TTC549 (cell line): ENCODE measurements around the gene HDAC8.
"Not testable (repeated sequence)": the region's sequence is repeated elsewhere in the genome, so short reads cannot be mapped to it uniquely, and the experiment has no call there.

ENCODE experiments used
- FAIRE-seq: peaks from 2 replicates; lab custom pipeline; 2012; peaks lifted over from hg19 to GRCh38; lab: Jason Lieb, UNC

Gene HDAC8

DNA sequence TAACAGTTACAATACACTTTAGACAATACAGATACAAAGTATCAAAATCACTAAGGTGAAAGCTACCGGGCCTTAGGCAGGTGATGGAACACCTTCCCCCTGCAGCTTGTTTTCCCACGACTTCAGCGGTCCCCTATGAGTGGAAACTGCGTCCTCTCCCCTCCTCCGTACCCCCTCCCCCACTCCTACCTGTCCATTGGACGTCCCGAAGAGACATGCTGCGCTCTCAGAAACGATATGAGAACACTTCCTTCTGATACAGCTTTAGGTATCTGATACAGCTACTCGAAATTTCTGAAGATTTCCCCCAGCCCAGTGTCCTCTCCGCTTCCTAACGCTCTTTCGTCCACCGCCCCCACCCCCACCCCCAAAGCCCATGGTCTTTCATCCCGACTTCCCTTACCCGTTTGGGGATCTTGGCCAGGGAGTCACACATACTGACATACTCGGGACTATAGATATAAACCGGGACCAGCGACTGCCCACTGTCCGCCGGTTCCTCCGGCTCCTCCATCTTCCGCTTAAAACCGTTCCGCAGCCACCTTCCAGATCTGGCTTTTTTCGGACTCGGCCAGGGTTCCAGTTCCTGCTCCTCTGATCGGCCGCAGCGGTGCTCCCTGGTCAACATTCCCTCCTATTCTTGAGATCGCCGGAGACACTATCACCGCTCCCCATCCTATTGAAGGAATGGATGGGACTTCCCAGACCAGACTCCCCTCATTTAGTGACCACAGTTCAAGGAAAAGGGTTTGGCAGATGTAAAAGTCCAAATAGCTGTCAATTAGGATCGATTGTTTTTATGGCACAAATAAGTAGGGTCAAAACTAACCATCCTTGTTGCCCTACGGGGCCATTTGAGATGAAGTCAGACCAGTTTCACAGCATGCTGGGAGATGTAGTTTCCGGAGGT lies at the start of gene HDAC8:
Gene HDAC8 (minus strand): TSS at position 596 of the 910 bp plus-strand sequence. CDS start 82 bp downstream, at position 514.
- FAIRE-seq: no peak

DNA sequence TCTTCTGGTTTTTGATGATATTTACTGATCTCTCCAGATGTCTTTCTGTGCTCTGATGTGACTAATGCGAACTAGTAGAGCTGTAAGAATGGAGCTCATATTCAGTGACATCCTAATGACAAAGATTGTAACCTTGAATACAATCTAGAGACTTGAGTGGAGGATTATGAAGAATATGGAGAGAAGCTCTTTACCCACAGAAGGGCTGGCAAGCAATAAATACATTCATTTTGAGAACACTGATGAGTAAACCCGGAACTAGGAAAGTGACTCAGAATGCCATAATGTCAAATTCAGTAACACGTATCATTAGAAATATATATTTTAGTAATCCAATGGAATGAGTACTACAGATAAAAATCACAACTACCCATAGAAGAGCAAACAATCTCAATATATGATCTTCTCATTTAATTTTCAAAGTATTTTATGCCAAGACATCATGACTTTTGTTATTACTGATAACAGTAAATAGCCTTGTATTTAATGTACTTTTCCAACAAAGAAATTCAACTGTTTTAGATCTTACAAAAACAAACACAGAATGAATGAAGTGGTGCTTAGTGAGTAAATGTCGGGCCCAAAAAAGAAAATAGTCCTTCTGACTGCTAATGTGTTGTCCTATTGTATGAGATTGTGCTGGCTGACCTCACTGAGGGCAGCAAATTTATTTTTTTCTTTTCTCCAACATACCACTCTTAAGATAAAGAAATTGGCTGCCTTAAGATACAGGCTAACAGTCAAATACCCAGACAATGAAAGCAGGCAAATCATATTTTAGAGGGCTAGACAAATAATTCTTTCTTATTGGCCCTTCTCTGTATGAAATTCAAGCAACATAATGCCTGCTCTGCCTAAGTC lies 49.2 kb upstream of the HDAC8 start:
- no peak for FAIRE-seq

DNA sequence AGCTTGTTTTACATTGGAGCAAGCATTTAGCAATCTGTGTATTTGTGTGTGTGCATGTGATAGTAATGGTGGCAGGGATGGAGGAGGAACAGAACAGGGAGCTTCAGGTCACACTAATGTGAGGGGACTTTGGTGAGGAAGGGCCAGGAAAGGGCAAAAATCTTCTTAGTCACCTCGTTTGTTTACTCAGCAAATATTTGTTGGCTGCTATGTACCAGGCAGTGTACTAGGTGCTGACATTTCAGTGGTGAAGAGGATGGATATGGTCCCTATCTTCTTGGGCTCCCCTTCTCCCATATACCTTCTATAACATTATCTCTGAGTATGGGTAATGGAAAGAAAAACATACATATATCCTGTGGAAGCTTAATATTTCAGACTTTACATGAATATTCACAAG lies 48.5 kb upstream of the HDAC8 start:
- FAIRE-seq: no peak

DNA sequence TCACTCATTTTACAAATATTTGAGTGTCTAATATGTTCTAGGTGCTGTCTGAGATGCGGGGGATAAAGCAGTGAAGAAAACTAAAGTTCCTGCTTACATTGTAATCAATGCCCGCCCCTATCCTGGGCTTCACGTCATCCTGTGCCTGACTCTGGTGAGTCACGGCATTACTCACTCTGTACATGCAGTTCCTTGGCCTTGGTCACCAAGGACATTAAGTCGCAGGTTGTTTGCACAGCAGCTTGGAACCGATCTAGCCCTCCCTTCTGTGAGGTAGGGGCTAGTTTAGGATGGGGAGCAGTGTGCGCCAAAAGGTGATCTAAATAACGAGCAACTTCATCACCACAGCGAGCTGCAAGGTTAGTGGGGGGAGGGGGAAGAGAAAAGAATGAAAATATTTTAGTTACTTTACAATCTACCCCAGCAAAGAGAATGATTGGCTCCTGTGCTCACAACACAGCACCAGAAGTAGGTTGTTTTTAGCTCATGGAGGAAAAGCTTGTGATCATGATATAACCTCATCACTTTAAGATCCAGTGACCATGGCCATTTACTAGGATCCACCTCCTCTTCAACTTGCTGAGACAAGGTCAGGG lies 48.0 kb upstream of the HDAC8 start:
- FAIRE-seq: no peak

DNA sequence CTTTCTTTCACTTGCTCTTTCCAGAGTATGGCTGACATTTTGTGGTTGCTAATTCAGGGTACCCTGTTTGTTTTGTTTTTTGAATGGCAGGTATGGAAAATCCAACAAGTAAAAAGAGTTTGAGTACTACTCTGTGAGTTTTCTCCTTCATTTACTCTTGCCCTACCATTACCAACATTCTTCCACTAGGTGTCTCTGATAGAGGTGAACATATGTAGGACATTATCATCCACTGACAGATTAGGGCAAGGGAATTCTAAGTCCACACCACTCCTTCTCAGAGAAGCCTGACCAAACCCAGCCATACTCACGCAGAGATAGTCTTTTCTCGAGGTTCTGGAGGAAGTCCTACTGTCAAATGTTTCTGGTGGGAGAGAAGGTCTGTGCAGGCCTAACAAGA lies 36.7 kb upstream of the HDAC8 start:
- FAIRE-seq: no peak

DNA sequence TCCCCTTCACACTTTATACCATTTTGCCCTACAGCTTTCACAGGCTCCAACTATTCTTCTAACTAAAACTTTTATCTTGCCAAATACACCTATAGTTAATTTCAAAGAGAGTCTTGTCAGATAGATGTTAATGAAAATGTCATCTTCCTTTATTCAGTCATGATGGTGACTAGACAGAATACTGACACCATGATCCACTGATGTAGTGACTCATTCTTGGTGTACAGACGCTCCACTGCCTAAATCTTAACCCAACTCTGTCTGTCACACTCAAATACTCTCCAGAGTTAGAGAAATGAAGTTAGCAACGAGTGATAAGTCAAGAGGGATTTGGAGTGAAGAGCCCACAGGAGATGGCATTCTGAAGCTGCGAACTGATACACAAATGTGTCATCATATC lies 32.1 kb upstream of the HDAC8 start:
- no peak for FAIRE-seq

DNA sequence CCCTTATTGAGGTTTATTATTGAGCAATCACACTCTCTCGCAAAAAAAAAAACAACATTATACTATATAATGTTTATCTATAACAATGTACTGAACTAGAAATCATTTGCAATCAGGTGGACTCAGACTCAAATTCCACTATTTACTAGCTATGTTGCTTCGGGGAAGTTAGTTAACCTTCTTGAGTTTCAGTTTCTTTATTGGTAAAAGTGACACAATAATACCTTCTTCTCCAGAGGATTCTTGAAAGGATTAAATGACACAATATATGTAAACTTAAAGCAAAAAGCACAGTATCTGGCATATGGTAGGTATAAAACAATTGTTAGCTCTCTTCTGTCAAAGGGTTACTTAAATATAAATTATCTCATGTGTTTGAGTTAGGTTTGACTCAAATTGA lies 31.5 kb upstream of the HDAC8 start:
- no peak for FAIRE-seq

DNA sequence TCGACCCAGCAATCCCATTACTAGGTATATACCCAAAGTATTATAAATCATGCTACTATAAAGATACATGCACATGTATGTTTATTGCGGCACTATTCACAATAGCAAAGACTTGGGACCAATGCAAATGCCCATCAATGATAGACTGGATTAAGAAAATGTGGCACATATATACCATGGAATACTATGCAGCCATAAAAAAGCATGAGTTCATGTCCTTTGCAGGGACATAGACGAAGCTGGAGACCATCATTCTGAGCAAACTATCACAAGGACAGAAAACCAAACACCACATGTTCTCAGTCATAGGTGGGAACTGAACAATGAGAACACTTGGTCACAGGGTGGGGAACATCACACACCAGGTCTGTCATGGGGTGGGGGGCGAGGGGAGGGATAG lies 18.4 kb upstream of the HDAC8 start:
- not testable (repeated sequence) for FAIRE-seq

DNA sequence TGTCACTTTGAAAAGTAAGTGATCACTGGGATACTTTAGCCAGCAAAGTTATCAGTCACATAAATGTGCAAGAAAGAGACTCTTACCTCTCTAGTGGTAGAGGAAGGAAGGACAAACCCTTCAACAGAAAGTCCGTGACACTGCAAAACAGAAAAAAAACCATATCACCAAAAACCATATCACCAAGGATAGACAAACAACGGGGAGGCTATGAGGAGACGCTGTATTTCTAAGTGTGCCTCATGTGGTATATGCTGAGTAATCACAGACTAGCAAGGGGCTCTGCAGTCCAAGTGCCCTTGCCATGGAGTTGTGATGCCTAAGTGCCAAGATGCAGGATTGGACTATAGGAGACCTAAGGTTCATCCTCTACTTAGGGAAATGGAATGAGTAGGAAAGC lies 11.5 kb upstream of the HDAC8 start:
- FAIRE-seq: no peak

DNA sequence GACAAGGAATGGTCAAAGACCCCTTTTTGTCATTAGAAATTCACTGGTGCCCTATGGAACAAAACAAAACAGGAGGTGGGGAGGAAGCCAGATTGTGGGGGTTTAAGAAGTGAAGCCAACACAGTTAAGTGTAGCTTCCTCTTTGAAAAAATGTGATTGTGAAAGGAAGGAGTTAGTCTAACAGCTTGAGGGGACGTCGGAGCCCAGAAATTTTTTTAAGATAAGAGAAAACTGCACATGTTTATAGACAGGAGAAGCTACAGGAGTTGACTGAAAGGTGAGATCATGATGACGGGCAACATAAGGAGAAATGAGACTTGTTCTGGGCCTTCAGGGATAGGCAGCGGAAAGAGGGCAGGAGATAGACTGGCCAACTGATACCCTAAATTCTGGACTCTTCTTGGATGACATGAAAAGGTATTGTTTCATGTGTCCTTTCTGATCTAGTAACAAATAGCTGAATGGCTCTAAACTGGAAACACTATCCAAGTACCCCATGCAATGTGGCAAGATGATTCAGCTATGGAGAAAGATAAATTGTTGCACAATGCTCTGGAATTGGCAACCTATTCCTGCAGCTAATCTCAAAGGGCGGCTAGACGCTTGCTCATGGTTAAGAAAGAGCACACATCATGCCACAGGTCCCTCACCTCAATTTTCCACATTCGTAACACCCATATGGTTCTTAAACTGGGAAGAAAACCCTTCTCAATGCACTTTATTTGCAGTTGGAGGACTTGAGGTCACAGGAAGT lies 3.7 kb upstream of the HDAC8 start:
- FAIRE-seq: no peak

DNA sequence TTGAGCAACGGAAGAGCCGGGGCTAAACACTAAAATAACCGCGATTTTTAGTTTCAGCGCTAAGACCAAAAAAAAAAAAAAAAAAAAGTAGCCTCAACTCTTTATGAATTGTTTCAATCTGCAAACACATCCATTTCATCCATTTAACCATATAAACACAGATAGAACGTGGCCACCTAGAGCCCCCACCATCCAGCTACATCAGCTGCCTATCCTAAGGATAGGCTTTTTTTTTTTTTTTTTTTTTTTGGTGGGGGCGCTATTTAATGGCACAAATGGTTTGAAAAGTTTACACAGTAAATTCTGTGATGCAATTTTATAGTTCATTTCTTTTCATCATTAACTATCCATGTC lies 492 bp upstream of the HDAC8 start:
- FAIRE-seq: peak; percentile 43

DNA sequence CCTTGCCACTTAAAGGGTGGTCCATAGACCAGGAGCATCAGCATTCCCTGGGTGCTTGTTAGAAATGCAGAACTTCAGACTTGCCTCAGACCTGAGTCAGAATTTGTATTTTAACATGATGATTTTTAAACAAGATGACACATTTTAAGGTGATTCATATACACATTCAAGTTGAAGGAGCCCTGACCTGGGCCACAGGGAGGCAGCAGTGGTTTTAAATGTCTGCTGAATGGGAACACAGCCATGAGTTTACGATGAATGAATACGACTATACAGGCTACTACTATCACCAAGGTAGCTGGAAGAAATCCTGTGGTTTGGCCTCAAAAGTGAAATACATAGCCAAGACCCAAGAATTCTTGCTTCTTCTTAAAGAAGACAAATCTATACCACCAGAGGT lies 2.9 kb downstream of the HDAC8 start:
- no peak for FAIRE-seq

DNA sequence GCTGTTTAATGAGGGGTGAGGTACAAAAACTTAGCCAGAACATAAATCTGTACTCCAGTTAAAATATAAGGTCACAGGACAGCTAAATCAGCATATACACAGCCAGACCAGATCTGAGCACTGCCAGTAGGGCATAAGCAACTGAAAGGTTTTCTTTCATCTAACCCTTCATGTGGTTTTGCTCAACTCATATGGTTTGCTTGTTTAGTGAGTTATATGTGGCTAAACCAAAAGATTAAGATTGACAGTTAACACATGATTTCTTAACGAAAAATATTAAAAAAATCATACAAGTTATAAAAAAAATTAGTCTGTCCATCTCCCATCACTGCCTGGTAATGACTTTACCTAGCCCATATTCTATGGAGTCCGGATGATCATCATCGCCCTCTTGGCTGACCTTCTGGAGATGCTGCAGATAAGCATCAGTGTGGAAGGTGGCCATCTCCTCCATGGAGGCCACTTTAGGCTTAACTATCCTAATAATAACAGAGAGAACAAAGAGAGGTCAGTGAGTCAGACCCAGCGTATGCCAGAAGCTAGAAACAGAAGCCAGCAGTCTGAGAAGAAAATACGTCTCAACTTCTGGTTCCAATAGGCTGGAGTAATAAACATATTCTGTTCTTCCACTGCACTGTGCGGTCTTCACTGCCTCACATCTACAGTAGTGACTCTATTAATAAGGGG lies 4.1 kb downstream of the HDAC8 start:
- no peak for FAIRE-seq

DNA sequence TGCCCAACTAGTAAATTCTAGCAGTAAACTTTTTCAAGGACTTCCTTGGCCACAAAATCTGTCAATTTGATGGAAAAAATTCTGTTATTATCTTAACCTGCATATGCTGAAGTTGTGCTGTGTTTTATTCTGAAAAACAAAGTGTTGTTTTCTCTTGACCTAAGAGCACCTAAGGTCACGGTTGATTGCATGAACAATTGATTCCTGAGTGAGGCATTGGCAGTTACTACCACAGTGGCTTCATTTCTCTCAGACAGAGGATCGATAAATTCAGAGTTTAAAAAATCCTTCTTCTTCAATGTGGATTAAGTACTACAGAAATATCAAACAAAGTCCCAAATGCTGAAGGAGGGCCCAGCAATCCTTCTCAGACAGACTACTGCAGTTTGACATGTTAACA lies 6.2 kb downstream of the HDAC8 start:
- no peak for FAIRE-seq

DNA sequence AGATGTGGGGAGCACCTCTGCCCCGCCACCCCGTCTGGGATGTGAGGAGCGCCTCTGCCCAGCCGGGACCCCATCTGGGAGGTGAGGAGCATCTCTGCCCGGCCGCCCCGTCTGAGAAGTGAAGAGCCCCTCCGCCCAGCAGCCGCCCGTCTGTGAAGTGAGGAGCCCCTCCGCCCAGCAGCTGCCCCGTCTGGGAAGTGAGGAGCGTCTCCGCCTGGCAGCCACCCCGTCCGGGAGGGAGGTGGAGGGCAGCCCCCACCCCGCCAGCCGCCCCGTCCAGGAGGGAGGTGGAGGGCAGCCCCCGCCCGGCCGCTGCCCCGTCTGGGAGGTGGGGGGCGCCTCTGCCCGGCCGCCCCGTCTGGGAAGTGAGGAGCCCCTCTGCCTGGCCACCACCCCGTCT lies 13.0 kb downstream of the HDAC8 start:
- not testable (repeated sequence) for FAIRE-seq

DNA sequence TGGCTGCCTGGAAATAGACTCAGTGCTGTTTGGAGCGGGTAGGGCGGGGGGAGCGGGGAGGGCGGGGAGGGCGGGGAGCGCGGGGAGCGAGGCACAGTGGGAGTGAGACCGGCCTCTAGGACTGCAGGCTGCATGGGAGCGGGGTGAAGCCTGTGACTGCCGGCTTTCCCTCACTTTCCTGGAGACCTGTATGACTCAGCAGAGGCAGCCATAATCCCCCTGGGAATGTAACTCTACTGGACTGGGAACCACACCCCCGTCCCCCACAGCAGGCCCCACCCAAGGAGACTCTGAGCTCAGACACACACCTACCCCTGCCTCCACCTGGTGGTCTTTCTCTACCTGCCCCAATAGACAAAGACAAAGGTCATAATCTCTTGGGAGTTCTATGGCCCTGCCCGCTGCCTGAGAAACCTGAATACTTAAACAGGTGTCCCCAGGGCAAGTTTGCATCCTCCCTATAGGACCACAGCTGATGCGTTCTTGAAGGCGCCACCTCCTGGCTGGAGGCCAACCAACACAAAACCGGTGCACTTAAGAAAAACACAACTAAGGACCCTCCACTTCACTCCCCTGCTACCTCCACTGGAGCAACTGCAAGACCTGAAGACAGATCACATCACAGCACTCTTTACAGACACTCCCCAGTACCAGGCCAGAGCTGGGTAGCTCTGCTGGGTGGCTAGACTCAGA lies 18.0 kb downstream of the HDAC8 start:
- FAIRE-seq: no peak

DNA sequence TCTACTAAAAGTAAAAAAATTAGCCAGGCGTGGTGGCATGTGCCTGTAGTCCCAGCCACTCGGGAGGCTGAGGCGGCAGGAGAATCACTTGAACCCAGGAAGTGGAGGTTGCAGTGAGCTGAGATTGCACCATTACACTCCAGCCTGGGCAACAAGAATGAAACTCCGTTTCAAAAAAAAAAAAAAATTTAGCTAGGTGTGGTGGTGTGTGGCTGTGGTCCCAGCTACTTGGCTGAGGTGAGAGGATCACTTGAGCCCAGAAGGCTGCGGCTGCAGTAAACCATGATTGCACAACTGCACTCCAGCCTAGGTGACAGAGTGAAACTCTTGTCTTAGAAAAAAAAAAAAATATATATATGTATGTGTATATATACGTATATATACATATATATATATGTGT lies 20.2 kb downstream of the HDAC8 start:
- not testable (repeated sequence) for FAIRE-seq

DNA sequence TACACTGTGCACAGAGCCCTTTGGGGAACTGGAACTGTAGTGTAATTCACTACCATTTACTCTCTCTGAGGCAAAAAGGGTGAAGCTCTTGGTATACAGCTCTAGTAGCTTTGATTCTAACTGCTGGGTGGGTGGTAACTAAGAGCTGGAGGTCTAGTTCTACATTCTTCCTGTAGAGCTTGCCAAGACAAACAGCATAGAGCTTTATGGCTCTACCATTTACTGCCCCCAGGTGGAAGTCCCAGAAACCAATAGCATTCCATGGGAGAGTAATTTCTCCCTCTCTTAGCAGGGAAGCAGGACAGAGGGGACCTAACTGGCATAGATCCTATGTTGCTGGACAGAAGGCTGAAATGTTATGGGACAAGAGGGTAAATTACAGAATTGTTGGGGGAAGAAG lies 26.7 kb downstream of the HDAC8 start:
- FAIRE-seq: no peak

DNA sequence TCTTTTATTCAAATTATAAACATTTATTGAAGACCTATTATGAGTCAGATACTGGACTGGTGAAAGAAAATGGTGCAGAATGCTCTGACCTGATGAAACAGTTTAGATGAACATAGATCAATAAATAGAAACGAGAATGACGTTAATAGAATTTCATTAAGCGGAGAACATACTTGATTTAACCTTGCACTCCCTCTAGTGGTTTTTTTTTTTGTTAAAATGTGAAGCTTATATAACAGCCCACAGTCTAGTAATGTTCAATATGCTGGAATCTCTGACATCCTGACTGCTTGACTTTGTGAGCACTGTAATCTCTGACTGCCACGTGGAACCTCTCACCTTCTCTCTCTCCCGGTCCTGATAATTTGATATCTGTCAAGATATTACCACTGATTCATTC lies 32.3 kb downstream of the HDAC8 start:
- peak; percentile 32 for FAIRE-seq

DNA sequence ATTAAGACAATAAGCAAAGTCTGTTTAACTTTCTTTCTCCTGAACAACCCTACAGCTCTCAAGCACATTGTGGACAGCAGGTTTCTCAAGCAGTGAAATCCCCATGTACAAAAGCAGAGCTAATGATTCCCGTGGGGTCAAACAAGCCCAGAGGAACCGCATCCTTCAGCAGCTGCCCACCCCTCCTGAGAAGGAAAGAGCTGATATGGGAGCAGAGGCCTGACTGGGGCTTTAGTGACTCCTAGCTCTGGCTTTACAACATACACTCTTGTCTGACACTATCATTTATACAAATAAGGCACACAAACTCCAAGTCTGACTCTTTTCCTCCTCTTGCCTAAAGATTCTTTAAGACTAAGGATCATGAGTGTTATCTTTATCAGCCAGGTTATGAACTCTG lies 32.8 kb downstream of the HDAC8 start:
- FAIRE-seq: no peak

DNA sequence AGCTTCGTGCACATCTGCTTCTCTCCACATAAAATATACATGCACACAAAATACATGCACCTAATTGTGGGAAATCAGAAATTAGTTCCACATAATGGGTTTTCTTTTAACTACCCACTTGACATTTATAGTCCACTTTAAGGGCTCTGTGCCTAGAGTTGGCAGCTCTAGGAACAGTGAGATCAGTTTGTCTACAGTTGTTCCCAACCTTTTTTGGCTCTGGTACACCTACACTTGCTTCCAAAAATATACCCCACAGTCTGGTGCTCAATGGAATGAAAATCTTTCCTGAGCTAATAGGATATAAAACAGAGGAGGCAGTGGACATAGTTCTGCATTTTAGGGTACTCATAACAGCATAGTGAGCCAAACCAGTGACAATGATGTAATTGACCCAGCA lies 36.1 kb downstream of the HDAC8 start:
- no peak for FAIRE-seq
